Eye (tissue), 1 donor: Measurements from ENCODE around the gene LRRC7.
A peak's percentile ranks its signal among the peaks of the same experiment; 100 is the strongest.

Experiments
- DNase-seq: peaks from one replicate; pipeline ENCODE4 v3.0.0-alpha.2; 2015

The LRRC7 gene

DNA sequence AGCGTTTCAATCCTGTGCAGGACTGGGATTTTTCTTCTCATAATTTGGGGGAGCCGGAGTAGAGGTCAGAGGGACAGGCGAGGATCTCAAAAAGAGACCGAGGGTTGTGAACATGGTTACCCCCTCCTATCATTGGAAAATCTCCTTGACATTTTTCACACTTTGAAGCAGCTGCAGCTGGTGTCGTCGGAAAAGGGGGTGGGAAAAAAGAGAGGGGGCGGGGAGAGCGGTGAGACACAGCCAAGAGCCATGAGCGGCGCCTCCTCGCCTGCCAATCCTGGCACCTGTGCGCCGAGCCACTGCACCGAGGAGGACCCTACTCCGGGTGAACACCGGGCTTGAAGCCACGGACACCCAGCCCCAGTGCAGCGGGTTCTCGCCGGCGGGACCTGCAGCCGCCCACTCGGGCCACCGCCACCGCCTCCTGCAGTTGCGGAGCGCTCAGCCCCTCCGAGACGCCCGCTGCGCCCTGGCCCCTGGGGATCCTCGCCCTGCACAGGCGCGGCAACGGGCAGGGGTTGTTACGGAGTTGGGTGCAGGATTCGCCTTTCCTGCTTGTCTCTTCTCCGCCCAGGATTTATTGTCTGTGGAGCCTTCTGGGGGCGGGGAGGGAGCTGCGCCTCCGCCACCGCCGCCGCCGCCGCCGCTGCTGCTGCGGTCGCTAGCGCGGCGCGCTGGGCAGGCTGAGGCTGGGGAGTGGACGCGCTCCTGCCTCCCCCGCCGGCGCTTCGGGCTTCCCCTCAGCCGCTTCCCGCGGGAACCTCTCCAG lies at the start of gene LRRC7:
TSS of gene LRRC7 (plus strand) at position 271 of the 769 bp plus-strand sequence. CDS start 718 bp downstream, outside the sequence.
- DNase-seq: peak; percentile 85

DNA sequence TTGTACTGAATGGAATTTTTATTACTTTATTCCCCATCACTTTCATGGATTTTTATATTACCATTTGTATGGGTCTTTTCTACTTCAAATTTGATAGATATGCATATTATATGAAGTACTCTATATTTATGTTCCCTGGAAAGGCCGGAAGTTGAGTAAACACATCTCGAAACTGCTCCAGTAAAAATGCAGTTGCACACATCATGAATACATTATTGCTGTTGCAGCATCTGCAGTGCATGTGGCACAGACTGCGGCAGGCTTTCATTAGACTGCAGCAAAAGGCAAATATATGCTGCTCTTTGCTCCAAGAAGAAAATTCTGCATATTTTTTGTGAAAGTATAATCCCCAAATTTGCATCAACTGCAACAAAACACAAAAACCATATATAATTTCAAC lies 48.7 kb upstream of the LRRC7 start:
- DNase-seq: no peak

DNA sequence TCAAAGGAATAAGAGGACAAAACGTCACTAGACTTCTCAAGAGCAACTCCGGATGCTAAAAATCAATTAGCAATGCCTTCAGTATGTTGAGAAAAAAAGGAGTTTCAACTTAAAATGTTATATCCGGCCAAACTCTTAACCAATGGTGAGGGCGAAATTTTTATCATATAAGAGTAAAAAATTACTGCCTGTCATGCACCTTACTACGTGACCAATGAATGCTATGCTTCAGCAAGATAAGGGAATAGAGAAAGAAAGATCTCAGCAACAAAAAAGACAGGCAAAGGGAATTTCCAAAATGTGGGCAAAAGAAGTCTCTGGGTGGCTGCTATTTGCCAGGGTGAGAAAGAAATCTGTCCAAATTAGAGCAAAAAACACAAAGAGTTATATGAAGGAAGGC lies 47.4 kb upstream of the LRRC7 start:
- no peak for DNase-seq

DNA sequence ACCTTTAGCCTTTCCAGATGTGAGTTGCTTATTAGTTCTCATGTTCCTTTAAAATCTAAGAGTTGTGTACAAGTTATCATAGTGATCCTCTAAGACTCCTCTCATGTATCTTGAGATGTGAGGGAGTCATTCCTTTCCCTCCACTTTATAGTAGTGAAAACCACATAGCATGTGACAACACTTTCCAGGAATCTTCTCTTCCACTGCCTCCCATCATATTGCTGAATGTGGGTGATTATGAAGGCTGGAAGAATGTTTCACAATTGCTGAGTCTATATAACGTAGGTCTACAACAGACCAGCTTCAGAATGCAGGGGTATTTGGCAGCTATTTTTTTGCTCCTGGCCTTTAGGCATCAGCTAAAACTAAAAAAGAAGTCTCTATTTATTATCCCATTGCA lies 44.7 kb upstream of the LRRC7 start:
- DNase-seq: no peak

DNA sequence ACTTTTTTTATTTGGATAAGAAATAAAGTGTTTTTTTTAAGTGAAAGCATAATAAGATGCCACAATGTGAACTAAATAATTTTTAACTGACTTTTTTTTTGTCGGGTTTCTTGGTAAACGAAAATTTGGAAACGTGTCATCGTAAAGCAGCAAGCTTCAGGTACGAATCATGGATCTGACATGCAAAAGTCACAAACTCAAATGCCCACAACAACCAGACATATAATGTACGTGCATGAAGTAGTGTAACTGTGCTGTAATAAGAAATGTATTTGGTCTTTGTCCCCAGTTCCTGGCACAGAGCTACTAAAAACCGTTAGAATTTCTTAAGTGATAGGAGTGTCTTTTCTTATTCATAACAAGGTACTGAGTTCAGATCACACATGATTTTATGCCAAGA lies 44.3 kb upstream of the LRRC7 start:
- DNase-seq: no peak

DNA sequence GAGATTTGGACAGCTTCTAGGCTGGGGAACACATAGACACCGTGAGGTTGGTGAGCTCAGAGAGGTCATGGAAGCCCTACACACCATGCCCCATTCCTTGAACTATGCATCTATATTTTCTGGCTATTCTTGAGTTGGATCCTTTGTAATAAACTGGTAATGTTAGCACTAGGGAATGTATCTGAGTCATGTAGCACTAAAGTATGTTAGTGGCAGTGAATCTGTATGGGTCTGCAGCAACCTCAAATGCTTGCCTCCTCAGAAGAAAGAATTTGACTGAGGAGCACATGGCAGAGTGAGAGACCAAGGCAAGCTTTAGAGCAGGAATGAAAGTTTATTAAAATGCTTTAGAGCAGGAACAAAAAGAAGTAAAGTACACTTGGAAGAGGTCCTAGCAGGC lies 43.7 kb upstream of the LRRC7 start:
- DNase-seq: no peak

DNA sequence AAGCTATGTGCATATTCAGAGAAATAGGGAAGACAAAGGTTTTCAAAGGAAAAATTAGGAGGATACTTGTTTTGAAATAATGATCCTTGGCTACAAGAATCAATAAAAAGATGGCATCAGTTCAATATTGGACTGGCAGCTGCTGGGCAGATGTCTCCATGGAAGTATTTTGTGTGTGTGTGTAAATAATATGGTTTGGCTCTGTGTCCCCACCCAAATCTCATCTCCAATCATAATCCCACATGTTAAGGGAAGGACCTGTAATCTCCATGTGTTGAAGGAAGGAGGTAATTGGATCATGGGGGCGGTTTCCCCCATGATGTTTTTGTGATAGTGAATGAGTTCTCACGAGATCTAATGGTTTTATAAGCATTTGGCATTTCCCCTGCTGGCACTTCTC lies 40.4 kb upstream of the LRRC7 start:
- DNase-seq: no peak

DNA sequence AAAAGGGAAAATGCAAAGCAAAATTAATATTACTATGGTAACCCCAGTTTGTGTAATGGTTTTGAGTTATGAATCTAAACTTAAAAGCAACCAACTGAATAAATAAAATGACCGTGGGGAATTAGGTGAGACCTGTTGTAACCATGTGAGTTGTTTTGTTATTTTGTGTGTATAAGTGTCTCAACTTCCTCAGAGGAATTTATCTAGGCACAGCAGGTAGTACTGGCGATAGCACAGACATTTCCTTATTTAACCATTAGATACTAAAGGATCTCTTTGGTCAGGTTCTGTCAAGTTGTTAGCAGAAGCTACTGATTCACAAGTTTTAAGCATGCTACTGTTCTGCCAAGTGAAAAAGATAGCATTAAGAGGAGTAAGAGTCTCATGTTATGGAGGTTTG lies 39.3 kb upstream of the LRRC7 start:
- DNase-seq: no peak

DNA sequence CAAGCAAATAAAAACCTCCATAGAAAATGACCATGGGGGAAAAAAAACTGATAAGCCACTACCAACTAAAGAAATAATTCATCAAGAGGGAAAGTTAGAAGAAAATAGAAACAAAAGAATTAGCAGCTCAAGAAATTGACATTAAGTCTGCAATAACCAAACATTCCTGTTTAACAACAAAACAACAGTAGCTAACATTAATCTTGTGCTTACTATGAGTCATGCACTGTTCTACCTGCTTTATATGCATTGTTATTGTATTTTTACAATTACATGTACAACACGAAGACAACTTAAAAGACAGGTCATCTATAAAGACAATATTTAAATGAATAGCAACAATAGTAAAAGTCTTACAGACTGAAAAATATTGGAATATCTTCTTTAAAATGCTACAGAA lies 34.4 kb upstream of the LRRC7 start:
- no peak for DNase-seq

DNA sequence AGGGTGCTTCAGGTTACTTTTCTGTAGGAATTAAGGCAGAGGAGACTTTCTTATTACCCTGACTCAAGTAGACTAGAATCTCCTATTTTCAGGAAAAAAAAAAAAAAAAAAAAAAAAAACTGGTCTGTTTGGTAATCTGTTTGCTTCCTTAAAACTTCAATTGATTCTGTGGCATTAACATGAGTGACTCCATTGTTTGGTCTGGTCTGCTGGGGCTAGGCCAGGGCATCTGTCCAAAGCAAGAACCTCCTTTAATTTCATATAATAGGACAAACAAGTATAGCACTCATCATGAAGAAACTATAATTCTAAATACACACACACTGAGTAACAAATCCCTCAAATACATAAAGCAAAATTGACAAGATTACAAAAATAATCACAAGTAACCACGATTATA lies 32.9 kb upstream of the LRRC7 start:
- no peak for DNase-seq

DNA sequence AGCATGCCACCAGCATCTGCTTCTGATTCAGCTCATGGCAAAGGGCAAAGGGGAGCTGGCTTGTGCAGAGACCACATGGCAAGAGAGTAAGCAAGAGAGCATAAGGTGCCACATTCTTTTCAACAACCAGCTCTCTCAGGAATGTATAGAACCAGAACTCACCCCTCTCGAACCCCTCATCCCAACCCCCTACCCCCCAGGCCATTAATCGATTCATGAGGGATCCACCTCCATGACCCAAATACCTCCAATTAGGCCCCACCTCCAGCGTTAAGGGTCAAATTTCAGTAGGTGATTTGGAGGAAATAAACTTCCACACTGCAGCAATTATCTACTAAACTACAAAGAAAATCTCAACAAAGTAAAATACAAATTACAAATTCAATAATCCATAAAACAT lies 32.2 kb upstream of the LRRC7 start:
- DNase-seq: no peak

DNA sequence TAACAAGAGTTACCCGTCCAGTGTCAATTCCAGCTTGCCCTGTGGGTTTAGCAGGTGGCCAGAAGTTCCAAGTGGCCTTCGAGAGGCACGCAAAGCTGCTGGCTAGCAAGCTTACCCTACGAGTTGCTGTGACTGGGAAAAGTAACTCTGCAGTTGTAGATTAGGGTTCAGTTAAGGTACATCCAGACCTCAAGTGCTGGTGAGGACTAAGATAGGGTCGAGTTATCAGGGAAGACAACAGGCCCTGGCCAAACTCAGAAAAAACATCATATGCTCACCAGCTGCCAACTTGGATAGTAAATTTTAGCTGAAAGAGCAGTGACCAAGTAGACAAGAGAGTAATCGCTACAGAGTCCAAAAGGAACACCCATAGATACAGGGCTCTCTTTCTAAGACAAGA lies 27.7 kb upstream of the LRRC7 start:
- no peak for DNase-seq

DNA sequence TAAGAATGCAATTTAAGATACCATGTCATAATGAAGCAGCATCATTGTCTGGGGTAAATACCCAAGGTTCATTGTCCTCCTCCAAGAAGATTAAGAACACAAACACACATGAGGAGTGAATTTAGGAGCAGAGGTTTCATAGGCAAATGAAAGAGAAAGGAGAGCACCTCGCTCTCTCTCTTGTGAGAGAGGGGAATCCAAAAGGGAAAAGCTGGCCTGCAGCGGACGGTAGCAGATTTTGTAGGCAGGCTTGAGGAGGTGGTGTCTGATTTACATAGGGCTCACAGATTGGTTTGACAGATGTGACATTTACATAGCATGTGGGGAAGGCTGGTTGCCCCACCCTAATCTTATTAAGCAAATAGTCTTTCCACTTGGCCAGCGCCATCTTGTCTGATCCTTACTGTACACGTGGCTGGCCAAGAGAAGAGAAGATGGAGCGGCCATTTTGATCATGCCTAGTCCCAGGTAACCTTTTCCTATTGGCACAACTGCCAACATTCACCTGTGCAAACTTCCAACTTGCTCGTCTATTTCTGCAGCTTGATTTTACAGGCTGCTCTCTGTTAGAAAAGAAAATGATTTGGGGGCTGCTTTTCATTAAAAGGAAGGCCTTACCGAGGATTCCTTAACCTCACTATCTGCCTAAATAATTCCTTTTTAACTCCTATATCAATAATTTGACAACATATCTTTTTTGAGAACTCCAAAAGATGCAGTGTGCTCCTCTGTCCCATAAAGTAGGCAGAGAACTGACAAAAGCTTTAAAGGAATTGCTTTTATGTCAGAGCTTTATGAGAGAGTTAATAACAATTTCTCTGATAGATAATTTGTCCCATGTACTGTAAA lies 16.0 kb upstream of the LRRC7 start:
- no peak for DNase-seq

DNA sequence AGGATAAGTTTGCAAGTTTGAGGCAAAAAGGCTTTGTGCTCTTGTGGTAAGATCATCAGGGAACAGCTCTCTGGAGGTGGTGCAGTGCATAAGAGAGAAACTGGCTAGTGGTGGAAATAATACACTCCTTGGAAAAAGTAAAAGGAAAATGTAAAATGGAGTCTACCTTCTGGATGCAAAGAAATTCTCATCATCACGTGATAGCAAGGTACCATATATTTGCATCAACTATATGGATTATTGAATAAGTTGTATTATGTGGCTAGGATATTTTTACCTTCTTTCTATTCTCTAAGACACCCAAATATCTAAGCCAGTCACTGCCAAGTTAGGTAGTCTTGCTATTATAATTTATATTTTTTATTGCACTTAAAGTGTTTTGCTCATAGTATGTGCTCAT lies 14.0 kb upstream of the LRRC7 start:
- no peak for DNase-seq

DNA sequence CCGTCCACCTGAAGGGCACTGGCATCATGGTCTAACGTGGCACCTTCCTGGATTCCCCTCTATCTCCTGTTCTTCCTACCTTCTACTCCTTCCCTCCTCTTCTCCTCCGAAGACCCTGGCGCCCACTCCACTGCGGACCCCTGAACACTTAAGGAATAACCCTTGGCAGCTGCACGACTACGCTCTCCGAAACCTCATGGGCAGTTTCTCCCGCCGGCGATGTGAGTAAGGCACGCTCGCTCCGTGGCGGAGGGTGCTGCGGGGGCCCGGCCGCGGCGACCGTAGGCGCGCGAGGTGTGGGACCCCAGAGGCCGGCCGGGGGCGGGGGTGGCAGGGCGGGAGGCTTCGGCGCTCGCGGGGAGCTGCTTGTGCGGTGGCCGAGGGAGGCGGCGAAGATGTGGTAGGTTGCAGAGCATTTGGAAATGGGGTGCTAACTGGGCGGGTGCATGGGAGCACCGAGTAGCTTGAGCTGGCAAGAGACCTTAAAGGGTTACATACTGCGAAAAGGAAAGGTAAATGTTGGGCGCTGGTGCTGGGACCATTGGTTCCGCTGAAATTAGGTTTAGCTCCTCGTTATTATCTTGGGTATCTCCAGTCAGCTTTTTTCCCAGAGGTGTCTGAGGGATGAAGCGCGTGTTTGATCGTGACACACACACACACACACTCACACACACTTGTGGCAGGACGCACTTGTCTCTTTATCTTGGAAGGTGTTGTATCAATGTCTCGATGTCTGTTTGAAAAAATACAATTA lies 876 bp downstream of the LRRC7 start:
- DNase-seq: no peak

DNA sequence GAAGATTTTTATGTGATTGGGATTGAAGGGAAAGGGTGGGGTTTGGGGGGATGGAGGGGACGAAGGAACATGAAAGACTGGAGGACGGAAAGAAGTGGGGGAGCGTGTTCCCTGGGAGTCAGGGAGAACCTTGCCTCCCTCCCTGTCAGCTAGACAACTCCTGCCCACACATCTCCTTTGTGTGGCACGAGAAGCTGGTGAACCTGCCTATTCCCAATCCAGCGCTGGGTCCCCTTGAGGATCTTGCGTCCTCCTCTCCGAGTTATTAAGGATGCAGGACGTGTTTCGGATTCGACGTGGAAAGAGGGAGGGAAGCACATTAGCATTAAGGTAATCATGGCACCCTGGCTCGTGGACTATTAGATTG lies 1.4 kb downstream of the LRRC7 start:
- DNase-seq: peak; percentile 70

DNA sequence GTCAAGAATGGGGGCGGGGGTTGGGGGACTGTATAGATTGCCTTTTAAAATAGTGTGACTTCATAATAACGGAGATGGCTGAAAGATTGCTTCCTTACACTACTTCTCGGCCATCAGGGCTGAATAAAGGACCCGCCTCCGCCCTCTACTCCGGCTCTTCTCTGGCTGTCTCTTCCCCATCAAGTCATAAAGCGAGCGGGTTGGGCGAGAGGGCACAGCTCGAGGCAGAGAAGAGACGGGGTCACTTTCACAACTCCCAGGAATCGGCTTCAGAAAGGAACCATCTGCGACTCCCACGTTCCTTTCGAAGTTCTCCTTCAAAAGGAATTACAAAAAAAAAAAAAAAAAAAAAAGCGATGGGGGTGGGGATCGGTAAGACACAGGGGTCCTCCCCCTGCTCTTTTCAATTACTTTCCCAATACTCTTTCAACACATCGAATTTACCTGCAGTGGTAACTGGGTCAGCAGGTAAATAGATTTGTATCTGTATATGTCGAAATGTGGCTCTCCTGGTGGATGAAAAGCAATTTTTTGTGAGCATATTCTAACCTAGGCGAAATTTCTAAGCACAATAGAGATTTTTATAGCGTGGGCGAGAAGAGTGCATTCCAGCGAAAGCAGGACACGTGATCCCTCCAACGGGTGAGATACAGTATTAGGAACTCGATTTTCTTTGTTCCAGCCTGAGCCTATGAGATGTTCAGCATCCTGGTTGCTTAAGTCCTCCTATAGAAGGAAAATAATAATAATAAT lies 2.0 kb downstream of the LRRC7 start:
- DNase-seq: peak; percentile 73

DNA sequence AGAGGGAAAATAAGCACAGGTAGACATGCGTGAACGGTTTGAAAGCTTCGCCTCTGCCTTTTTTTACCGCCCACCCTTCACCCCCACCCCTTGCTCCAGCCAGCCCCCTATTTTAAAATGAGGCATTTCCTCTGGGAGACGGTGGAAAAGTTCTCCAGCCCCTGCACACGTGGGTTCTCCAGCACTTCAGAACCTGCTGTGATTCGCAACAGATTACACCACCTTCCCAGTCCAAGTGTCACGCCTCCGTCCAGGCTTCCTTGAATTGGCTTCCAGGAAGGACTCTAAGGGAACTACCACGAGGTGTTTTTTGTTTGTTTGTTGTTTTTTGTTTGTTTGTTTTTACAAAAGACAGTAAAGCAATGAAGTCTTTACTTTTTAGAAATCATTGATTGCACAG lies 2.6 kb downstream of the LRRC7 start:
- DNase-seq: peak; percentile 43

DNA sequence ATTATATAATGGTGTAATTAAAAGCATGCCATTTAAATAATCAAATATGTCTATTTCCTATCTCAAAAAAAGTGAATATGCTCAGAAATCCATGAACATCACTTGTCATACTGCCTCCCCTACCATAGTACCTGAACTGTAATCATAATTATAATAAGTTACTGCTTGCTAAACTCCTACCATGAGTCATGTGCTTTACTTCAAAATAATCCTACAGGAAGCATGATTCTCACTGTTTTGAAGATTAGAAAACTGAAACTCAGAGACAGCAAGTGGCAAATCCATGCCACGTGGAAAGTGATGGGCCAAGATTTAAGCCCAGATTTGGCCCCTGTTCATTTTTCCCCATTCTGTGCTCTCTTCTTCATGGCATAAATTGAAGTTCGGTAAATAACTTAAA lies 5.2 kb downstream of the LRRC7 start:
- DNase-seq: no peak

DNA sequence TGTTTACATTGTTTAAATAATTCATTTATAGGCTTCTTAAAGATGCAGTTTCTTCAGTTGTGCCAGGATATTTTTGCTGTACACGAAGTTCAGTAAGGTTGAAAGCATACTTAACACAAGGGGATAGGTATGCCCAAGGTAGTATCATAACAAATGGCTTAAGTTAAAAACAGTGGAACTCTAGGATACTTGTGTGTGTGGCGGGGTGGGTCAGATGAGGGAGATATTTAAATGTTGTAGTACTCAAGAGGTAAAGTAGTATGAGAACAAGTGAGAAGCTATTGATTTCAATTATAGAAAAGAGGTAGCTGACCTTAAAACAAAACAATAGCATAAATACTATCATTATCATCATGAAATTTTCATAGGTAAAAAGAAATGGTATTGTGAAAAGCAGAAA lies 6.2 kb downstream of the LRRC7 start:
- no peak for DNase-seq

DNA sequence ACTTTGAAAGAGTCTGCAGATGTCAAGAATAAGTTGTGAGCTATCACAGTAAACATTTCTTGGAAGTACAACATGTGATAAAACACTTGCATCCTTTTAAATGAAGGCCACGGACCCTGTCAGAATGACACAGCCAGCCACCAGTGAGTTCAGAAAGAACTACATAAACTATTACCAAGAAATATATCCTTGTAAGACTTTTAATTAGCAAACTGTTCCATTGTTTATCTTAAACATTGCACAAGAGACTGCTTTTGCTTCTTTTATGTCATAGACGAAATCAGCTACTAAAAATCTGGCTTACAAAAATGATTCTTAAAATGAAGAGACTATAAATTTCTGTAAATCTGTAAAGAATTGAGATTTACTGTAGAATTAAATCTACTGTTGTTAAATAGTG lies 17.9 kb downstream of the LRRC7 start:
- DNase-seq: no peak

DNA sequence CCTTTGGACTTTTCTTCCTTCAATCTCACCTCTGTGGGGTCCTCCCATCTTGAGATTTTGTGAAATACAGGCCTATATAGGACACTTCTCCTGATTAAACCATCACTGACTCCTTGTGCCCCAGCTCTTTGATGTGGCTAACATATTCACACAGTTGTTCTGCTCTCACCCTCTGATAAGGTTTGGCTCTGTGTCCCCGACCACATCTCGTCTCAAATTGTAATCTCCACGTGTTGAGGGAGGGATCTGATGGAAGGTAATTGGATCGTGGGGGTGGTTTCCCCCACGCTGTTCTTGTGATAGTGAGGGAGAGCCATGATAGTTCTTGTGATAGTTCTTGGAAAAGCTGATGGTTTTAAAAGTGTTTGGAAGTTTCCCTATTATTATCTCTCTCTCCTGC lies 19.7 kb downstream of the LRRC7 start:
- DNase-seq: no peak

DNA sequence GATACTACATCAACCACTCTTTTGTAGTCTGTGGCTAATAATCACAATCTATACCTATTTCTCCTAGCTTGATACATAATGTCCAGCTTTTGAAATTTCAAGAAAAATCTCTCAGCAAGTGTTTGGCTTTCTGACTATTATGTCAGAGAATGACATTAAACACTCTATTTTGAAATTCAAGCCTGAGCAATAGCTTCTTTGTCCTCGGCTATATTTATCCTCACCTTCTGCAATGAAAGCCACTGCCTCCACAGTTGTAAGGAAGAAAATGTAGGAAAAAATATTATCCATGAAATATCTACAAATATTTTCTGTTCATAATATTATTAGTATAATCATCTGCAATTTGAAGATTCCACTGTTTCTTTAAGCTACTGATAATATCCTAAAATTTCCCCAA lies 22.1 kb downstream of the LRRC7 start:
- DNase-seq: no peak
